CD4-positive, alpha-beta T cell treated with Interleukin-17A for 1 hour (primary cell): ENCODE data around the gene SNX33.
"Not testable (repeated sequence)": the region's sequence is repeated elsewhere in the genome, so short reads cannot be mapped to it uniquely, and the experiment has no call there.

Experiments
- DNase-seq: peaks from one replicate; pipeline ENCODE4 v3.0.0-alpha.2; 2020

Gene SNX33

GRCh38 chr15:75703440-75704262, 55.9 kb downstream of the SNX33 start:
- not testable (repeated sequence) for DNase-seq

- DNase-seq = no peak
Observed at GRCh38 chr15:75704263-75704615, 56.5 kb downstream of the SNX33 start.

- no peak for DNase-seq
Observed at GRCh38 chr15:75704618-75705017, 56.9 kb downstream of the SNX33 start.

- DNase-seq = not testable (repeated sequence)
Observed at GRCh38 chr15:75705375-75705774, 57.7 kb downstream of the SNX33 start.

- no peak for DNase-seq
Observed at GRCh38 chr15:75705854-75706681, 58.4 kb downstream of the SNX33 start.

- no peak for DNase-seq
Observed at GRCh38 chr15:75706682-75706954, 58.9 kb downstream of the SNX33 start.

- not testable (repeated sequence) for DNase-seq
Observed at GRCh38 chr15:75709458-75709857, 61.7 kb downstream of the SNX33 start.

GRCh38 chr15:75710874-75711273, 63.2 kb downstream of the SNX33 start:
- not testable (repeated sequence) for DNase-seq

- not testable (repeated sequence) for DNase-seq
Observed at GRCh38 chr15:75711495-75711894, 63.8 kb downstream of the SNX33 start.
